Mucosa of stomach (tissue), 1 donor: ENCODE measurements around the gene TWIST2.
A peak's percentile ranks its signal among the peaks of the same experiment; 100 is the strongest.

Experiments
- H3K27me3 ChIP-seq: one replicate; pipeline ENCODE4 v1.7.0; 2013; ENCODE audit warnings: mild to moderate bottlenecking, low read length; ENCODE audit not compliant: control insufficient read depth, insufficient read depth
- H3K36me3 ChIP-seq: one replicate; pipeline ENCODE4 v1.7.0; 2013; ENCODE audit warnings: low read length; ENCODE audit not compliant: control insufficient read depth, insufficient read depth
- H3K4me1 ChIP-seq: one replicate; pipeline ENCODE4 v1.7.0; 2013; ENCODE audit warnings: mild to moderate bottlenecking, low read length; ENCODE audit not compliant: control insufficient read depth, insufficient read depth
- H3K4me3 ChIP-seq: one replicate; pipeline ENCODE4 v1.7.0; 2013; ENCODE audit warnings: low read length
- H3K9ac ChIP-seq: one replicate; pipeline ENCODE4 v1.7.0; 2013; ENCODE audit warnings: mild to moderate bottlenecking, low read length, moderate library complexity
- H3K9me3 ChIP-seq: one replicate; pipeline ENCODE4 v1.7.0; 2013; ENCODE audit warnings: mild to moderate bottlenecking, low read length, moderate library complexity; ENCODE audit not compliant: control insufficient read depth
- donor health status: Pancreatic carcinoma.

Gene TWIST2

GRCh38 chr2:238841542-238842164 is 6.2 kb upstream of the TWIST2 start:
- H3K9ac ChIP-seq: no peak overlapping the region
- no peaks in the 10 kb centered on the region for H3K9me3 ChIP-seq
- peaks cover 22% of the 10 kb centered on the region for H3K27me3 ChIP-seq
- no peaks in the 10 kb centered on the region for H3K4me1 ChIP-seq
- no peak overlapping the region for H3K4me3 ChIP-seq
- H3K36me3 ChIP-seq: no peaks in the 10 kb centered on the region

- H3K9ac ChIP-seq: no peak overlapping the region
- H3K4me1 ChIP-seq: peaks cover 3% of the 10 kb centered on the region
- H3K4me3 ChIP-seq: no peak overlapping the region
- no peaks in the 10 kb centered on the region for H3K9me3 ChIP-seq
- H3K36me3 ChIP-seq: no peaks in the 10 kb centered on the region
- peaks cover 40% of the 10 kb centered on the region for H3K27me3 ChIP-seq
Measured at GRCh38 chr2:238843476-238843875, 4.4 kb upstream of the TWIST2 start.

GRCh38 chr2:238845583-238846377 is 2.1 kb upstream of the TWIST2 start:
- Histone ChIP-seq H3K27me3 (peaks cover 57% of the 10 kb centered on the region), H3K9ac (no peak overlapping the region), H3K36me3 (no peaks in the 10 kb centered on the region), H3K4me3 (no peak overlapping the region), H3K9me3 (no peaks in the 10 kb centered on the region), H3K4me1 (peaks cover 3% of the 10 kb centered on the region)

GRCh38 chr2:238846378-238846627 is 1.6 kb upstream of the TWIST2 start:
- Histone ChIP-seq H3K9me3 (no peaks in the 10 kb centered on the region), H3K4me1 (peaks cover 3% of the 10 kb centered on the region), H3K4me3 (no peak overlapping the region), H3K27me3 (peaks cover 57% of the 10 kb centered on the region), H3K9ac (no peak overlapping the region), H3K36me3 (no peaks in the 10 kb centered on the region)

GRCh38 chr2:238846628-238847418 is 1.1 kb upstream of the TWIST2 start:
- Histone ChIP-seq H3K9ac (peak overlapping the region; percentile 50), H3K9me3 (no peaks in the 10 kb centered on the region), H3K36me3 (no peaks in the 10 kb centered on the region), H3K27me3 (peaks cover 57% of the 10 kb centered on the region), H3K4me1 (peaks cover 3% of the 10 kb centered on the region), H3K4me3 (no peak overlapping the region)

- Histone ChIP-seq H3K4me1 (peaks cover 3% of the 10 kb centered on the region), H3K4me3 (no peak overlapping the region), H3K27me3 (peaks cover 57% of the 10 kb centered on the region), H3K36me3 (no peaks in the 10 kb centered on the region), H3K9me3 (no peaks in the 10 kb centered on the region), H3K9ac (peak overlapping the region; percentile 50)
Measured at GRCh38 chr2:238847419-238847801, 475 bp upstream of the TWIST2 start.

- H3K27me3 ChIP-seq: peaks cover 57% of the 10 kb centered on the region
- no peaks in the 10 kb centered on the region for H3K36me3 ChIP-seq
- H3K4me1 ChIP-seq: peaks cover 3% of the 10 kb centered on the region
- no peak overlapping the region for H3K4me3 ChIP-seq
- H3K9ac ChIP-seq: peak overlapping the region; percentile 43
- H3K9me3 ChIP-seq: no peaks in the 10 kb centered on the region
Measured at GRCh38 chr2:238848691-238848975, 748 bp downstream of the TWIST2 start.

GRCh38 chr2:238848976-238849853 is 1.3 kb downstream of the TWIST2 start:
- Histone ChIP-seq H3K4me1 (peaks cover 3% of the 10 kb centered on the region), H3K36me3 (no peaks in the 10 kb centered on the region), H3K27me3 (peaks cover 52% of the 10 kb centered on the region), H3K9ac (peak overlapping the region; percentile 43), H3K9me3 (no peaks in the 10 kb centered on the region), H3K4me3 (no peak overlapping the region)

GRCh38 chr2:238850091-238850490 is 2.2 kb downstream of the TWIST2 start:
- H3K4me3 ChIP-seq: no peak overlapping the region
- H3K9ac ChIP-seq: peak overlapping the region; percentile 43
- H3K4me1 ChIP-seq: peaks cover 3% of the 10 kb centered on the region
- peaks cover 49% of the 10 kb centered on the region for H3K27me3 ChIP-seq
- no peaks in the 10 kb centered on the region for H3K9me3 ChIP-seq
- H3K36me3 ChIP-seq: no peaks in the 10 kb centered on the region

- no peaks in the 10 kb centered on the region for H3K9me3 ChIP-seq
- no peak overlapping the region for H3K4me3 ChIP-seq
- H3K36me3 ChIP-seq: no peaks in the 10 kb centered on the region
- H3K9ac ChIP-seq: no peak overlapping the region
- peaks cover 42% of the 10 kb centered on the region for H3K27me3 ChIP-seq
- H3K4me1 ChIP-seq: peaks cover 3% of the 10 kb centered on the region
Measured at GRCh38 chr2:238851026-238851425, 3.1 kb downstream of the TWIST2 start.

GRCh38 chr2:238851761-238852160 is 3.9 kb downstream of the TWIST2 start:
- Histone ChIP-seq H3K4me3 (no peak overlapping the region), H3K9ac (no peak overlapping the region), H3K9me3 (no peaks in the 10 kb centered on the region), H3K36me3 (no peaks in the 10 kb centered on the region), H3K27me3 (peaks cover 34% of the 10 kb centered on the region), H3K4me1 (peaks cover 3% of the 10 kb centered on the region)
